ENCODE results near the gene ZNF652. TPM values are rescaled to one million over a fixed set of nuclear protein-coding genes. Genes with fewer than 3 reads are reported as not detected.

The ZNF652 gene
- total and polyA plus RNA-seq, 8 donors = 27.8 to 46.8 (median 30.8) TPM

GRCh38 chr17:49387498-49388289, 25.6 kb upstream of the ZNF652 start:
- TF ChIP-seq CTCF (IDR thresholded peaks at IDR 0.05) = no peak
- ATAC-seq (no peak), DNase-seq (no peak)
- H3K4me1 ChIP-seq = peaks cover 0 to 43% of the 10 kb centered on the region in 2 donors
- intact Hi-C loops (cut with DNase I) = loop anchor here in 1 of 2 donors (10.0 kb wide), 1 partner anchor 73 kb away; no protein-coding TSS in a partner anchor
- no peak overlapping the region for H3K4me3 ChIP-seq
- peak overlapping the region in 1 of 2 donors; percentile 97 for H3K27ac ChIP-seq
- H3K27me3 ChIP-seq = no peaks in the 10 kb centered on the region
- H3K36me3 ChIP-seq = no peaks in the 10 kb centered on the region
- H3K9me3 ChIP-seq = no peaks in the 10 kb centered on the region

GRCh38 chr17:49386373-49386772, 24.3 kb upstream of the ZNF652 start:
- intact Hi-C loops (cut with DNase I) = loop anchor here in 1 of 2 donors (10.0 kb wide), 1 partner anchor 72 kb away; no protein-coding TSS in a partner anchor
- Histone ChIP-seq H3K4me1 (peaks cover 0 to 39% of the 10 kb centered on the region in 2 donors), H3K27ac (no peak overlapping the region), H3K4me3 (no peak overlapping the region), H3K9me3 (no peaks in the 10 kb centered on the region), H3K27me3 (no peaks in the 10 kb centered on the region), H3K36me3 (no peaks in the 10 kb centered on the region)
- TF ChIP-seq CTCF (IDR thresholded peaks at IDR 0.05) = no peak
- no peak for DNase-seq
- ATAC-seq = no peak

- Histone ChIP-seq H3K4me3 (no peak overlapping the region), H3K27me3 (no peaks in the 10 kb centered on the region), H3K36me3 (no peaks in the 10 kb centered on the region), H3K4me1 (peaks cover 0 to 38% of the 10 kb centered on the region in 2 donors), H3K27ac (no peak overlapping the region), H3K9me3 (no peaks in the 10 kb centered on the region)
- DNase-seq (no peak), ATAC-seq (no peak)
- intact Hi-C loops (cut with DNase I) = loop anchor here in 1 of 2 donors (10.0 kb wide), 1 partner anchor 70 kb away; no protein-coding TSS in a partner anchor
- no peak for TF ChIP-seq CTCF (IDR thresholded peaks at IDR 0.05)
These were observed 22.9 kb upstream of the ZNF652 start for GRCh38 chr17:49384951-49385350.

GRCh38 chr17:49383060-49383459, 21.0 kb upstream of the ZNF652 start:
- ATAC-seq (no peak), DNase-seq (no peak)
- H3K4me3 ChIP-seq = no peak overlapping the region
- no peak overlapping the region for H3K27ac ChIP-seq
- no peak for TF ChIP-seq CTCF (IDR thresholded peaks at IDR 0.05)
- H3K9me3 ChIP-seq = no peaks in the 10 kb centered on the region
- intact Hi-C loops (cut with DNase I) = loop anchor here in 1 of 2 donors (10.0 kb wide), 1 partner anchor 68 kb away; no protein-coding TSS in a partner anchor
- no peaks in the 10 kb centered on the region for H3K27me3 ChIP-seq
- H3K4me1 ChIP-seq = peaks cover 0 to 23% of the 10 kb centered on the region in 2 donors
- H3K36me3 ChIP-seq = no peaks in the 10 kb centered on the region

GRCh38 chr17:49382556-49382955, 20.5 kb upstream of the ZNF652 start:
- no peak overlapping the region for H3K4me3 ChIP-seq
- no peaks in the 10 kb centered on the region for H3K27me3 ChIP-seq
- no peak overlapping the region for H3K27ac ChIP-seq
- intact Hi-C loops (cut with DNase I) = loop anchor here in 1 of 2 donors (10.0 kb wide), 1 partner anchor 68 kb away; no protein-coding TSS in a partner anchor
- ATAC-seq (no peak), DNase-seq (no peak)
- TF ChIP-seq CTCF (IDR thresholded peaks at IDR 0.05) = no peak
- H3K9me3 ChIP-seq = no peaks in the 10 kb centered on the region
- H3K36me3 ChIP-seq = no peaks in the 10 kb centered on the region
- peaks cover 0 to 18% of the 10 kb centered on the region in 2 donors for H3K4me1 ChIP-seq

Measured in left lung (tissue), 10 donors.